Mucosa of rectum (tissue), 2 donors: ENCODE data around the gene WDR64.
A peak's percentile ranks its signal among the peaks of the same experiment; 100 is the strongest.

ENCODE experiments used
- H3K27ac ChIP-seq, 2 donors: one replicate each; pipeline ENCODE4 v1.7.0; 2013; ENCODE audit warnings: inconsistent platforms in 2 of 2, low read depth in 2 of 2, low read length in 2 of 2
- H3K27me3 ChIP-seq, 2 donors: one replicate each; pipeline ENCODE4 v1.7.0; 2013; ENCODE audit warnings: low read length in 2 of 2; ENCODE audit not compliant: control insufficient read depth in 2 of 2, insufficient read depth in 2 of 2
- H3K36me3 ChIP-seq, 2 donors: one replicate each; pipeline ENCODE4 v1.7.0; 2013; ENCODE audit warnings: low read length in 2 of 2; ENCODE audit not compliant: control insufficient read depth in 2 of 2, insufficient read depth in 2 of 2
- H3K4me1 ChIP-seq, 2 donors: one replicate each; pipeline ENCODE4 v1.7.0; 2013; ENCODE audit warnings: low read length in 2 of 2, mild to moderate bottlenecking in 1 of 2; ENCODE audit not compliant: control insufficient read depth in 2 of 2, insufficient read depth in 2 of 2
- H3K4me3 ChIP-seq, 2 donors: one replicate each; pipeline ENCODE4 v1.7.0; 2013; ENCODE audit warnings: low read length in 2 of 2
- H3K9ac ChIP-seq, 2 donors: one replicate each; pipeline ENCODE4 v1.7.0; 2013; ENCODE audit warnings: low read length in 2 of 2, low read depth in 1 of 2, mild to moderate bottlenecking in 1 of 2
- H3K9me3 ChIP-seq, 2 donors: one replicate each; pipeline ENCODE4 v1.7.0; 2013; ENCODE audit warnings: low read length in 2 of 2; ENCODE audit not compliant: control insufficient read depth in 2 of 2
- donor health status: healthy.
- donor health status: Normal muscosa, but diverticular disease.

The WDR64 gene

GRCh38 chr1:241612533-241613477, 39.3 kb upstream of the WDR64 start:
- no peak overlapping the region for H3K9ac ChIP-seq
- no peak overlapping the region for H3K27ac ChIP-seq
- H3K9me3 ChIP-seq: no peaks in the 10 kb centered on the region
- no peak overlapping the region for H3K4me3 ChIP-seq
- no peaks in the 10 kb centered on the region for H3K36me3 ChIP-seq
- peaks cover 8 to 22% of the 10 kb centered on the region in 2 donors for H3K4me1 ChIP-seq
- H3K27me3 ChIP-seq: no peaks in the 10 kb centered on the region

- no peaks in the 10 kb centered on the region for H3K9me3 ChIP-seq
- no peak overlapping the region for H3K27ac ChIP-seq
- no peak overlapping the region for H3K4me3 ChIP-seq
- H3K4me1 ChIP-seq: peaks cover 8 to 28% of the 10 kb centered on the region in 2 donors
- H3K27me3 ChIP-seq: no peaks in the 10 kb centered on the region
- no peaks in the 10 kb centered on the region for H3K36me3 ChIP-seq
- H3K9ac ChIP-seq: no peak overlapping the region
These were observed 37.9 kb upstream of the WDR64 start for GRCh38 chr1:241614144-241614543.

- Histone ChIP-seq H3K4me3 (no peak overlapping the region), H3K4me1 (peaks cover 8 to 32% of the 10 kb centered on the region in 2 donors), H3K36me3 (no peaks in the 10 kb centered on the region), H3K27ac (peak overlapping the region in 1 of 2 donors; percentile 9), H3K27me3 (no peaks in the 10 kb centered on the region), H3K9me3 (no peaks in the 10 kb centered on the region), H3K9ac (no peak overlapping the region)
These were observed 37.5 kb upstream of the WDR64 start for GRCh38 chr1:241614572-241614971.

DNA sequence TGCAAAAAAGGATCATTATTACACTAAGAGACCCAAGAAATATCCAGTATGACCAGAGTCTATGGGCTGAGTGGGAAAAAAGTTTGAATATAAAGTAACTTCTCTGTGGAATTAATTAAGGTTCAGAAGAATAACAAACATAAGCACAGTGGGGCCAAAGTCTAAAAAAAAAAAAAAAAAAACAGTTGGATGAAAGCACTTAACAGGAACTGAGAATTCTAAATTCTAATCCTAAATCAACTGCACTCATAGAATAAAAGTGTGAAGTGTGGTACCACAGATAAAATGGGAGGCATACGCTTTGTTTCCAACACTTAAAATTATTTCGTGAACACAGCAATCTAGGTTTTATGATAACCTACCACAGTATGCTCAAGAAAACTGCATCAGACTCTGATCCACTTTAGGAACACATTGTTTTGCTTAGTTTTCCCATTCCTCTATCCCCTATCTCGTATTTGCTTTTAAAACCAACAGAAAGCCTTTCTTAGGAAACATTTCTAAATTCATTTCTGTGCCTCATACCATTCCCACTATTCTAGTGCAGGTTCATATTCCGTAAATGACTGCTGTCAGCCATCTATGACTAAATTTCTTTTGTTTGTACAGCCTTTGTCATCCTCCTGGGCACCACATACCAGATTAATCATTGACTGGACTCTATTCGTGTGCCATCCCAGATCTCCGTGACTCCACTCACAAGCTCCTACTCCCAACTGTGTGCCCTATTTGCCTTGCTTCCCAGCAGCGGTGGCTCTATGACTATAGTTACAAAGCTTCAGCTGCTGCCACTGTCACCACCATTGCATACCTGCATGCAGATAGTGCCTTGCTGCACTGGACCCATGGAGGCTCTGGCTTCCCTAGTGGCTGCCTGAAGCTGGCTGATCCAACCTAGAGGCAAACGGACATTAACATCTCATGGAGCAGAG, 36.8 kb upstream of the WDR64 start:
- no peak overlapping the region for H3K9ac ChIP-seq
- H3K27me3 ChIP-seq: no peaks in the 10 kb centered on the region
- H3K9me3 ChIP-seq: no peaks in the 10 kb centered on the region
- H3K36me3 ChIP-seq: no peaks in the 10 kb centered on the region
- peak overlapping the region; percentile 42 to 51 for H3K4me3 ChIP-seq
- H3K27ac ChIP-seq: peak overlapping the region; percentile 21 to 38
- peaks cover 8 to 30% of the 10 kb centered on the region in 2 donors for H3K4me1 ChIP-seq

DNA sequence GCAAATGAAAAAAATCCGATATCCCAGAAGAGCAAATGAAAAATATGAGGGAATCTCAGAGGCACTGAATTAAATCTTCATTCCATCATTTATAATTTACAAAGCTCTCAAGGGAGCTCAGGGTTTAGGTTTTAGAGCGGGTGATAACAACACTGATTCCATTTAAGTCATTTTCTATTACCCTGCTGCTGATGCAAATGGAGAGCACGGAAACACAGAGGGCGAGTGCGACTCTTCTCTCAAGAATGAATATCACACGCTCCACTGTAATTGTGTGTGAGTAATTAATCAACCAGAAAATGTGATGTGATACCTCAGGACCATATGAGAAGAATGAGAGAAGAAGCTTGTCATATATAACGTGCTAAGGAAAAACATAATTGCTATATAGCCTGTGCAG, 34.7 kb upstream of the WDR64 start:
- H3K4me3 ChIP-seq: no peak overlapping the region
- H3K27ac ChIP-seq: no peak overlapping the region
- H3K9me3 ChIP-seq: no peaks in the 10 kb centered on the region
- H3K27me3 ChIP-seq: no peaks in the 10 kb centered on the region
- peaks cover 0 to 4% of the 10 kb centered on the region in 2 donors for H3K36me3 ChIP-seq
- no peak overlapping the region for H3K9ac ChIP-seq
- peaks cover 12 to 24% of the 10 kb centered on the region in 2 donors for H3K4me1 ChIP-seq

DNA sequence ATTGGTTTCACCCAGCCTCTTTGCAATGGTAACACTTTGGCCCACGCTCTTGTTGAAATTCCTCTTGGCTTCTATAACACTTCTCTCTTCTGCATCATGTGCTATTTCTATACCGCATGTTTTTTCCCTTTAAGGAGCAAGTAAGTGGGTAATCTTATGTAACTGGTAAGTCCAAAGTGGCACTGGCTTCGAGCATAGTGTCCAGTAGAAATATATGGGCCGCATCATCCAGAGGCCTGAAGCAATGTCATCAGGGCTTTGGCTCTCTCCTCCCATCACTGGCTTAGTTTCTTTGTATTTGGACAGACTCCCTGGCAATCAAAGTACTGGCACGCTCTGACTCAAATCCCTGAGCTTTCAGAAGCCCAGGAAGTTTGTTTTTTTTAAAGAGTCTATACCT, 29.4 kb upstream of the WDR64 start:
- H3K36me3 ChIP-seq: peaks cover 0 to 4% of the 10 kb centered on the region in 2 donors
- H3K27me3 ChIP-seq: no peaks in the 10 kb centered on the region

GRCh38 chr1:241624935-241625334, 27.1 kb upstream of the WDR64 start:
- no peaks in the 10 kb centered on the region for H3K9me3 ChIP-seq
- peaks cover 0 to 4% of the 10 kb centered on the region in 2 donors for H3K36me3 ChIP-seq
- peaks cover 2 to 3% of the 10 kb centered on the region in 2 donors for H3K4me1 ChIP-seq
- H3K27ac ChIP-seq: no peak overlapping the region
- no peak overlapping the region for H3K4me3 ChIP-seq
- H3K9ac ChIP-seq: no peak overlapping the region
- H3K27me3 ChIP-seq: no peaks in the 10 kb centered on the region

More for the DNA sequence above, 29.4 kb upstream of the WDR64 start:
- H3K4me1 ChIP-seq: peaks cover 3 to 12% of the 10 kb centered on the region in 2 donors
- H3K4me3 ChIP-seq: no peak overlapping the region
- no peak overlapping the region for H3K9ac ChIP-seq
- H3K9me3 ChIP-seq: no peaks in the 10 kb centered on the region
- no peak overlapping the region for H3K27ac ChIP-seq

GRCh38 chr1:241627453-241628259, 24.4 kb upstream of the WDR64 start:
- H3K9me3 ChIP-seq: no peaks in the 10 kb centered on the region
- H3K4me1 ChIP-seq: peaks cover 0 to 2% of the 10 kb centered on the region in 2 donors
- H3K27me3 ChIP-seq: no peaks in the 10 kb centered on the region
- H3K9ac ChIP-seq: peak overlapping the region in 1 of 2 donors; percentile 10
- H3K4me3 ChIP-seq: peak overlapping the region in 1 of 2 donors; percentile 16
- no peak overlapping the region for H3K27ac ChIP-seq
- H3K36me3 ChIP-seq: no peaks in the 10 kb centered on the region

DNA sequence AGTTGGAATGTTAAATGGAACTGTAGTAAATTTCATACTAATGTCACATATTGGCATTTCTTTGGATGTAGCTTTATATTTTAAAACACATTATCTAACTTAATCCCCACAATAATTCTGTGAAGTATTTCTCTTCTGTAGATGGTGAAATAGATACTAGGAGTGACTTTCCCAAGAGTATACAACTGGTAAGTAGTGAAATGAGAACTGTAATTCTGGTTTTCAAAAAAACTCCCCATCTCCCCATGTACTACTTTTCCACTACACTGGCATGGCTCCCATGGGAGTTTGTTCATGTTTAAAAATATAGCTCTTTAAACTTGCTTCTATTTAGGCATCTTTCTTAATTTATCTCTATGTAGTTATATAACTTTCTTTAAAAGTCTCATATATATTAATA, 22.1 kb upstream of the WDR64 start:
- Histone ChIP-seq H3K27me3 (no peaks in the 10 kb centered on the region), H3K4me3 (no peak overlapping the region), H3K4me1 (no peaks in the 10 kb centered on the region), H3K9me3 (no peaks in the 10 kb centered on the region), H3K27ac (no peak overlapping the region), H3K9ac (no peak overlapping the region), H3K36me3 (no peaks in the 10 kb centered on the region)
